Body of pancreas (tissue), 4 donors: Measurements from ENCODE around the gene RFXANK. TPM values are rescaled to one million over a fixed set of nuclear protein-coding genes. Genes with fewer than 3 reads are reported as not detected.

Experiments
- ATAC-seq: fragments of 150-250 bp; one replicate; pipeline ENCODE4 v1.9.1; 2016
- DNase-seq, 4 donors: peaks; one replicate each; pipeline ENCODE4 v3.0.0-alpha.2; 2019
- H3K27ac ChIP-seq, 4 donors: fragments of 200-600 bp; sonication (generic); 1 replicate in 3 of 4; 2 replicates in 1 of 4; pipeline versions ENCODE4 v1.5.1 to v1.6.1; 2016 to 2019; ENCODE audit warnings: mild to moderate bottlenecking in 1 of 4, mixed read lengths in 1 of 4, moderate library complexity in 1 of 4
- H3K27me3 ChIP-seq, 2 donors: fragments of 200-600 bp; sonication (generic); one replicate each; pipeline ENCODE4 v1.6.0; 2016; ENCODE audit warnings: mild to moderate bottlenecking in 1 of 2
- H3K36me3 ChIP-seq, 2 donors: fragments of 200-600 bp; sonication (generic); replicated peaks in 1 of 2; 2 replicates each; pipeline ENCODE4 v1.5.1; 2016; ENCODE audit warnings: low read depth in 2 of 2; ENCODE audit not compliant: insufficient read depth in 1 of 2
- H3K4me1 ChIP-seq: fragments of 200-600 bp; sonication (generic); one replicate; pipeline ENCODE4 v1.6.0; 2016
- H3K4me3 ChIP-seq, 2 donors: fragments of 200-600 bp; sonication (generic); 1 replicate in 1 of 2; 2 replicates in 1 of 2; pipeline ENCODE4 v1.5.1; 2016 to 2019
- H3K9me3 ChIP-seq, 3 donors: fragments of 200-600 bp; sonication (generic); 1 replicate in 2 of 3; 2 replicates in 1 of 3; pipeline ENCODE4 v1.5.1; 2016
- POLR2A ChIP-seq, 3 donors: fragments of 450-650 bp; IDR thresholded peaks; one replicate each; pipeline ENCODE4 v1.6.1; 2016; ENCODE audit warnings: antibody characterized with exemption in 3 of 3, mild to moderate bottlenecking in 2 of 3
- WGBS, 2 donors: methylation state at CpG; one replicate each; pipeline ENCODE4 v1.1.5; 2017; 5-methylcytosine and 5-hydroxymethylcytosine counted together
- intact Hi-C: fragments of 100-400 bp; cut with DNase I; formaldehyde crosslinking; loops from one replicate; pipeline ENCODE4 v1.15.1; 2023
- total RNA-seq, 2 donors: library from RNA; depleted of rRNA; stranded (reverse); fragments of >200 nt; gene quantifications; one replicate each; pipeline ENCODE4 v1.1.0, GENCODE V29; 2016
- TF ChIP-seq, protein P1 (sequence below), 7 experiments: fragments of 450-650 bp in 4 of 7; fragments of 200-600 bp in 3 of 7; sonication (generic) in 3 of 7; IDR thresholded peaks; one replicate each; pipeline ENCODE4 v1.5.1; 2016 to 2019; ENCODE audit warnings: antibody characterized with exemption in 7 of 7

The RFXANK gene
- total RNA-seq, 2 donors from 2014 or later, result 16.1 to 43.8 TPM

DNA sequence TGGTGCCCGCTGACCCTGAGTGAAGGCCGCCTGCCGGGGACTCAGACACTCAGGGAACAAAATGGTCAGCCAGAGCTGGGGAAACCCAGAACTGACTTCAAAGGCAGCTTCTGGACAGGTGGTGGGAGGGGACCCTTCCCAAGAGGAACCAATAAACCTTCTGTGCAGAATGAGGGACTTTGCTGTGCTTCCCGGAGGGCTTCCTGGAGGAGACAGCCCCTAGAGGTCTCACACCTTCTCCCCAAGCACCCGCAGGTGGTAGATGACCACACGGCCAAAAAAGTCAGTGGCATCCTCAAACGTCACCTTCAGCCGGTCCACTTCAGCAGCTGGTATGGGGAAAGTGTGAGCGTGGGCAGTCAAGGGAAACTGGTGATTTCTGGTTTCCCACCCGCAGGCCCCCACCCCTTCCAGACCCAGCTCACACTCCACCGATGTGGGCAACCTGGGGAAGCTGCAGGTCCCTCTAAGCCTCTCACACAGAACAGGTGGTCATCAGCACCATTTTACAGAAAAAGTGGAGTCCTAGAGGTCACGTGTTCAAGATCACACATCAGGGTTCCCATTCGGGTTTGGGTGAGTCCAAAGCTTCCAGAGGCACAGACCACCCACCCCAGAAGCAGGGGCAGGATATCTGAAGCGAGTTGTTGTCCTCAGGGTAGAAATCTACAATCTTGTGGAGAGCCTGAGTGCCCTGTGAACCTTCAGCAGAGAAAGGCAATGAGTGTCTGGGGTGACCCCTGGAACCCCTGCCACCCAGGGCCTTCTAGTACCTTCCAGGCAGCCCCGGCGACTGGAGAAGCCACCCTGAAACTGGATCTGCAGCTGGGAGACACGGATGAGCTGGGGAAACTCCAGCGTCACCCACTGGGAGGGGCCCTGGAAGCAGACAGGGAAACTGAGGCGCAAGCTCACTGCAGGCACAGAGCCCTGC is 9.9 kb downstream of the RFXANK start:
- Histone ChIP-seq H3K27ac (peak overlapping the region in 2 of 4 donors; percentile 64 to 82), H3K27me3 (no peaks in the 10 kb centered on the region), H3K4me1 (peaks cover 14% of the 10 kb centered on the region), H3K4me3 (no peak overlapping the region), H3K36me3 (peaks cover 3 to 7% of the 10 kb centered on the region in 2 donors), H3K9me3 (no peaks in the 10 kb centered on the region)
- intact Hi-C loops, result no loop called here
- ATAC-seq (no peak), DNase-seq (no peak)
- 69 to 72% methylated on average over 13 to 19 of the region's 19 CpGs for WGBS, 2 donors
- TF ChIP-seq, protein P1, sequence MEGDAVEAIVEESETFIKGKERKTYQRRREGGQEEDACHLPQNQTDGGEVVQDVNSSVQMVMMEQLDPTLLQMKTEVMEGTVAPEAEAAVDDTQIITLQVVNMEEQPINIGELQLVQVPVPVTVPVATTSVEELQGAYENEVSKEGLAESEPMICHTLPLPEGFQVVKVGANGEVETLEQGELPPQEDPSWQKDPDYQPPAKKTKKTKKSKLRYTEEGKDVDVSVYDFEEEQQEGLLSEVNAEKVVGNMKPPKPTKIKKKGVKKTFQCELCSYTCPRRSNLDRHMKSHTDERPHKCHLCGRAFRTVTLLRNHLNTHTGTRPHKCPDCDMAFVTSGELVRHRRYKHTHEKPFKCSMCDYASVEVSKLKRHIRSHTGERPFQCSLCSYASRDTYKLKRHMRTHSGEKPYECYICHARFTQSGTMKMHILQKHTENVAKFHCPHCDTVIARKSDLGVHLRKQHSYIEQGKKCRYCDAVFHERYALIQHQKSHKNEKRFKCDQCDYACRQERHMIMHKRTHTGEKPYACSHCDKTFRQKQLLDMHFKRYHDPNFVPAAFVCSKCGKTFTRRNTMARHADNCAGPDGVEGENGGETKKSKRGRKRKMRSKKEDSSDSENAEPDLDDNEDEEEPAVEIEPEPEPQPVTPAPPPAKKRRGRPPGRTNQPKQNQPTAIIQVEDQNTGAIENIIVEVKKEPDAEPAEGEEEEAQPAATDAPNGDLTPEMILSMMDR (IDR thresholded peaks at IDR 0.05), result no peak
- TF ChIP-seq POLR2A (IDR thresholded peaks at IDR 0.05), result no peak

- H3K4me1 ChIP-seq, result peaks cover 14% of the 10 kb centered on the region
- intact Hi-C loops, result no loop called here
- no peak for TF ChIP-seq POLR2A (IDR thresholded peaks at IDR 0.05)
- TF ChIP-seq, protein P1 (IDR thresholded peaks at IDR 0.05), result no peak
- WGBS, 2 donors, result 3 to 10% methylated on average over 8 to 11 of the region's 11 CpGs
- H3K36me3 ChIP-seq, result peaks cover 3 to 7% of the 10 kb centered on the region in 2 donors
- peak overlapping the region; percentile 48 to 74 for H3K4me3 ChIP-seq
- DNase-seq (no peak), ATAC-seq (no peak)
- no peaks in the 10 kb centered on the region for H3K9me3 ChIP-seq
- H3K27me3 ChIP-seq, result no peaks in the 10 kb centered on the region
- H3K27ac ChIP-seq, result peak overlapping the region; percentile 64 to 82 (median 76)
These were observed 10.6 kb downstream of the RFXANK start for GRCh38 chr19:19202707-19203011.

- H3K27me3 ChIP-seq, result no peaks in the 10 kb centered on the region
- 6 to 7% methylated on average over 32 to 56 of the region's 60 CpGs for WGBS, 2 donors
- peak within 1 kb of the TSS; percentile 48 to 74 for H3K4me3 ChIP-seq
- ATAC-seq (peak; percentile 97), DNase-seq (peak; percentile 94)
- H3K36me3 ChIP-seq, result peaks cover under 1 to 4% of the 10 kb centered on the region in 2 donors
- H3K9me3 ChIP-seq, result no peaks in the 10 kb centered on the region
- H3K27ac ChIP-seq, result peak within 1 kb of the TSS; percentile 64 to 82 (median 76)
- peaks cover 14% of the 10 kb centered on the region for H3K4me1 ChIP-seq
- TF ChIP-seq, protein P1 (IDR thresholded peaks at IDR 0.05), result peak in 1 of 7 experiments; percentile 11
- peak in 2 of 3 donors; percentile 42 to 56 for TF ChIP-seq POLR2A (IDR thresholded peaks at IDR 0.05)
- intact Hi-C loops, result no loop called here
These were observed 11.2 kb downstream of the RFXANK start, which contains the start of gene NR2C2AP for GRCh38 chr19:19203012-19203856. NR2C2AP (minus strand) TSS chr19:19203414; CDS start chr19:19203060, 354 bp downstream.

GRCh38 chr19:19204181-19204580 is 12.1 kb downstream of the RFXANK start:
- H3K36me3 ChIP-seq, result no peaks in the 10 kb centered on the region
- H3K4me3 ChIP-seq, result no peak overlapping the region
- no peaks in the 10 kb centered on the region for H3K9me3 ChIP-seq
- H3K27ac ChIP-seq, result no peak overlapping the region
- DNase-seq, result no peak
- intact Hi-C loops, result no loop called here
- no peak for TF ChIP-seq POLR2A (IDR thresholded peaks at IDR 0.05)
- TF ChIP-seq, protein P1 (IDR thresholded peaks at IDR 0.05), result no peak
- WGBS, 2 donors, result 56 to 70% methylated on average over 13 of the region's 13 CpGs
- peaks cover 14% of the 10 kb centered on the region for H3K4me1 ChIP-seq
- ATAC-seq, result no peak
- H3K27me3 ChIP-seq, result no peaks in the 10 kb centered on the region
